ENCODE data around the gene LHFPL3.

Gene LHFPL3

GRCh38 chr7:104627516-104627915 lies 299.1 kb downstream of the LHFPL3 start:
- H3K4me3 ChIP-seq (ENCODE audit: low read depth, low read length) = no peak overlapping the region
- DNase-seq (ENCODE audit: low read depth) = peak; percentile 19
- TF ChIP-seq, protein P1, sequence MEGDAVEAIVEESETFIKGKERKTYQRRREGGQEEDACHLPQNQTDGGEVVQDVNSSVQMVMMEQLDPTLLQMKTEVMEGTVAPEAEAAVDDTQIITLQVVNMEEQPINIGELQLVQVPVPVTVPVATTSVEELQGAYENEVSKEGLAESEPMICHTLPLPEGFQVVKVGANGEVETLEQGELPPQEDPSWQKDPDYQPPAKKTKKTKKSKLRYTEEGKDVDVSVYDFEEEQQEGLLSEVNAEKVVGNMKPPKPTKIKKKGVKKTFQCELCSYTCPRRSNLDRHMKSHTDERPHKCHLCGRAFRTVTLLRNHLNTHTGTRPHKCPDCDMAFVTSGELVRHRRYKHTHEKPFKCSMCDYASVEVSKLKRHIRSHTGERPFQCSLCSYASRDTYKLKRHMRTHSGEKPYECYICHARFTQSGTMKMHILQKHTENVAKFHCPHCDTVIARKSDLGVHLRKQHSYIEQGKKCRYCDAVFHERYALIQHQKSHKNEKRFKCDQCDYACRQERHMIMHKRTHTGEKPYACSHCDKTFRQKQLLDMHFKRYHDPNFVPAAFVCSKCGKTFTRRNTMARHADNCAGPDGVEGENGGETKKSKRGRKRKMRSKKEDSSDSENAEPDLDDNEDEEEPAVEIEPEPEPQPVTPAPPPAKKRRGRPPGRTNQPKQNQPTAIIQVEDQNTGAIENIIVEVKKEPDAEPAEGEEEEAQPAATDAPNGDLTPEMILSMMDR (IDR thresholded peaks at IDR 0.05; ENCODE audit: control insufficient read depth, extremely low read depth, insufficient read depth) = no peak

DNA sequence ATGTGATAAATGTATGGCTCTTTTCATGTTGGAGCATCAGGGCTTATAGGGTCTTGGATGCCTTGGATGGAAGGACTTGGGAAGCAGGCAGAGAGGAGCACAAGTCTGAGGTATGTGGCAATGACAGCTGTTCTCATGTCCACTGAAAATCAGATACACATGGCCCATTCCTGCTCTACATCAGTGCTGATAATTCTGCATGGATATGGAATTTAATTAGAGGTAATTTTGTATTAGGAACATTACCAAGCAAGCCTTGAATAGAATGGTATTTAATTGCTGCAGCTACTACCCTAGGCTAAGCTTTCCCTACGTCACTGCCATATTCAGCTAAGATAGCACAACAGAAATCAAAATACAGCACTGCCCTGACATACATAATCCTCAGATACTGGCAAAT lies 299.6 kb downstream of the LHFPL3 start:
- DNase-seq (ENCODE audit: low read depth) = no peak
- TF ChIP-seq, protein P1 (IDR thresholded peaks at IDR 0.05; ENCODE audit: control insufficient read depth, extremely low read depth, insufficient read depth) = no peak
- H3K4me3 ChIP-seq (ENCODE audit: low read depth, low read length) = no peak overlapping the region

GRCh38 chr7:104629408-104629807 lies 301.0 kb downstream of the LHFPL3 start:
- no peak overlapping the region for H3K4me3 ChIP-seq (ENCODE audit: low read depth, low read length)
- TF ChIP-seq, protein P1 (IDR thresholded peaks at IDR 0.05; ENCODE audit: control insufficient read depth, extremely low read depth, insufficient read depth) = no peak
- DNase-seq (ENCODE audit: low read depth) = no peak

DNA sequence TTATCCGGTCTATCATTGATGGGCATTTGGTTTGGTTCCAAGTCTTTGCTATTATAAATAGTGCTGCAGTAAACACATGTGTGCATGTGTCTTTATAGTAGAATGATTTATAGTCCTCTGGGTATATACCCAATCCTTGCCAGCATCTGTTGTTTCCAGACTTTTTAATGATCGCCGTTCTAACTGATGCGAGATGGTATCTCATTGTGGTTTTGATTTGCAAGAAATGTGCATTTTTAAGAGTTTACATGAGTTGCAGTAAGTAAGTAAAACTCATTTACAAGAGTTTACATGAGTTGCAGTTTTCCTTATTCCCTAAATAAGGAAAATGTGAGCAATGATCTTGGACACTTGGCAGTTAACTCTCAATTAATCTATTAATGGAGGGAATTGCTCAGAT lies 312.1 kb downstream of the LHFPL3 start:
- DNase-seq (ENCODE audit: low read depth) = no peak
- no peak overlapping the region for H3K4me3 ChIP-seq (ENCODE audit: low read depth, low read length)
- TF ChIP-seq, protein P1 (IDR thresholded peaks at IDR 0.05; ENCODE audit: control insufficient read depth, extremely low read depth, insufficient read depth) = no peak

DNA sequence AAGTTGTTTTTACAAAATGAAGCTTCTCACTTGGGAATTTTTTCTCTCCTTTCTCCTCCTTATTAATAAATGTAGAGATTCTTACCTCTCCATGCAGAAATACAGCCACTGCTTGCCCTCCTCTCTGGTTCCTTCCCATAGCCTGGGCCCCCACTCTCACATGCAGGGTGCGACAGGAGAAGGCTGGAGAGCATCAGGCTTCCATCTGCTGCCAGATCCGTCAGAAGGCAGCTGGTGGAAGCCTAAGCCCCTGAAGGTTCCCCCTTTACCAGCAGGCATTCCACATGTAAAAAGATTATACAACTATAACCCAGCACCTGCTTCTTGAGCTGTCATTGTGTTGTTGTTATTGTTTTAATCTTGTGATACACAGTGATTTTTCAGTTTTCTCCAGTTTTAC lies 314.2 kb downstream of the LHFPL3 start:
- H3K4me3 ChIP-seq (ENCODE audit: low read depth, low read length) = no peak overlapping the region
- TF ChIP-seq, protein P1 (IDR thresholded peaks at IDR 0.05; ENCODE audit: control insufficient read depth, extremely low read depth, insufficient read depth) = no peak
- no peak for DNase-seq (ENCODE audit: low read depth)

GRCh38 chr7:104643587-104644217 lies 315.3 kb downstream of the LHFPL3 start:
- no peak overlapping the region for H3K4me3 ChIP-seq (ENCODE audit: low read depth, low read length)
- DNase-seq (ENCODE audit: low read depth) = no peak

More at GRCh38 chr7:104643587-104644217, 315.3 kb downstream of the LHFPL3 start:
- TF ChIP-seq, protein P1 (IDR thresholded peaks at IDR 0.05; ENCODE audit: control insufficient read depth, extremely low read depth, insufficient read depth) = peak; percentile 64
